NCI-H82 treated with DMSO at 0.1 percent for 48 hours (cell line): ENCODE data around the gene ERMP1.

ENCODE experiments used
- DNase-seq: peaks from one replicate; lab custom pipeline; 2025; ENCODE audit not compliant: unreplicated experiment; lab: John Stamatoyannopoulos, UW

The ERMP1 gene

GRCh38 chr9:5854063-5854790 is 21.3 kb upstream of the ERMP1 start:
- no peak for DNase-seq

GRCh38 chr9:5853617-5854016 is 20.7 kb upstream of the ERMP1 start:
- DNase-seq: no peak

- DNase-seq: no peak
These were observed 20.1 kb upstream of the ERMP1 start for GRCh38 chr9:5852987-5853386.

- DNase-seq: no peak
These were observed 18.5 kb upstream of the ERMP1 start for GRCh38 chr9:5851445-5851844.

- no peak for DNase-seq
These were observed 17.8 kb upstream of the ERMP1 start for GRCh38 chr9:5850724-5851122.

GRCh38 chr9:5848372-5848882 is 15.5 kb upstream of the ERMP1 start:
- DNase-seq: no peak

- no peak for DNase-seq
These were observed 13.6 kb upstream of the ERMP1 start for GRCh38 chr9:5846501-5846921.

GRCh38 chr9:5846096-5846495 is 13.2 kb upstream of the ERMP1 start:
- DNase-seq: peak; percentile 64

GRCh38 chr9:5845157-5845531 is 12.2 kb upstream of the ERMP1 start:
- no peak for DNase-seq

- no peak for DNase-seq
These were observed 11.0 kb upstream of the ERMP1 start for GRCh38 chr9:5843794-5844471.

GRCh38 chr9:5842929-5843793 is 10.2 kb upstream of the ERMP1 start:
- no peak for DNase-seq

GRCh38 chr9:5841771-5842573 is 9.1 kb upstream of the ERMP1 start:
- no peak for DNase-seq

GRCh38 chr9:5840788-5841187 is 7.9 kb upstream of the ERMP1 start:
- DNase-seq: no peak

GRCh38 chr9:5839572-5839902 is 6.6 kb upstream of the ERMP1 start:
- no peak for DNase-seq

GRCh38 chr9:5838884-5839571 is 6.1 kb upstream of the ERMP1 start:
- DNase-seq: no peak

- no peak for DNase-seq
These were observed 2.9 kb upstream of the ERMP1 start for GRCh38 chr9:5835808-5836207.

GRCh38 chr9:5834214-5834613 is 1.3 kb upstream of the ERMP1 start:
- DNase-seq: no peak

- DNase-seq: no peak
These were observed 813 bp downstream of the ERMP1 start for GRCh38 chr9:5832071-5832537.

GRCh38 chr9:5825895-5826622 is 6.9 kb downstream of the ERMP1 start:
- DNase-seq: no peak

GRCh38 chr9:5825223-5825622 is 7.7 kb downstream of the ERMP1 start:
- DNase-seq: no peak
